Smooth muscle cell (in vitro differentiated cells): ENCODE data around the gene APLF. TPM values are rescaled to one million over a fixed set of nuclear protein-coding genes. Genes with fewer than 3 reads are reported as not detected.

Experiments used
- DNase-seq: peaks from one replicate; lab custom pipeline; 2025; ENCODE audit not compliant: unreplicated experiment; lab: John Stamatoyannopoulos, UW
- H2AFZ ChIP-seq: fragments of 200-600 bp; sonication (generic); 2 replicates; pipeline ENCODE4 v1.6.0; 2016; ENCODE audit warnings: antibody characterized with exemption, low read depth, mild to moderate bottlenecking
- H3F3A ChIP-seq: fragments of 200-600 bp; sonication (generic); 2 replicates; pipeline ENCODE4 v1.6.0; 2017; ENCODE audit warnings: antibody characterized with exemption, low read depth
- H3K27ac ChIP-seq: fragments of 200-600 bp; sonication (generic); 2 replicates; pipeline ENCODE4 v1.5.1; 2016; ENCODE audit warnings: low read depth, mild to moderate bottlenecking
- H3K27me3 ChIP-seq: fragments of 200-600 bp; sonication (generic); 2 replicates; pipeline ENCODE4 v1.6.1; 2016; ENCODE audit warnings: low read depth, mild to moderate bottlenecking
- H3K36me3 ChIP-seq: fragments of 200-600 bp; sonication (generic); 2 replicates; pipeline ENCODE4 v1.5.1; 2016; ENCODE audit warnings: low read depth
- H3K4me1 ChIP-seq: fragments of 200-600 bp; sonication (generic); 2 replicates; pipeline ENCODE4 v1.5.1; 2016; ENCODE audit warnings: low read depth
- H3K4me2 ChIP-seq: fragments of 200-600 bp; sonication (generic); 2 replicates; pipeline ENCODE4 v1.6.0; 2016; ENCODE audit warnings: mild to moderate bottlenecking
- H3K4me3 ChIP-seq: fragments of 200-600 bp; sonication (generic); 2 replicates; pipeline ENCODE4 v1.5.1; 2016; ENCODE audit warnings: mild to moderate bottlenecking
- H3K79me2 ChIP-seq: fragments of 200-600 bp; sonication (generic); 2 replicates; pipeline ENCODE4 v1.6.0; 2016; ENCODE audit warnings: low read depth, mild to moderate bottlenecking
- H3K9ac ChIP-seq: fragments of 200-600 bp; sonication (generic); 2 replicates; pipeline ENCODE4 v1.6.0; 2016; ENCODE audit warnings: low read depth
- H3K9me3 ChIP-seq: fragments of 200-600 bp; sonication (generic); replicated peaks from 2 replicates; pipeline ENCODE4 v1.5.1; 2016; ENCODE audit warnings: low read depth
- H4K20me1 ChIP-seq: fragments of 200-600 bp; sonication (generic); 2 replicates; pipeline ENCODE4 v1.6.0; 2016; ENCODE audit warnings: low read depth
- WGBS: methylation state at CpG from one replicate; pipeline ENCODE4 v1.1.7; 2016; ENCODE audit warnings: low lambda C conversion rate; 5-methylcytosine and 5-hydroxymethylcytosine counted together
- polyA plus RNA-seq: library from polyadenylated mRNA; unstranded; fragments of >200 nt; fragmentation: Nextera tagmentation; extraction: Ambion mirVana; gene quantifications from 2 replicates; pipeline ENCODE4 v1.2.1, GENCODE V29; 2016
- total RNA-seq: library from RNA; depleted of rRNA; stranded (reverse); fragments of >200 nt; gene quantifications from 2 replicates; pipeline ENCODE4 v1.2.3, GENCODE V29; 2014
- TF ChIP-seq, protein P1 (sequence below): fragments of 200-600 bp; sonication (generic); IDR thresholded peaks from 2 replicates; pipeline ENCODE4 v1.5.1; 2017; ENCODE audit warnings: borderline replicate concordance, mild to moderate bottlenecking, antibody characterized with exemption; ENCODE audit not compliant: insufficient read depth, poor library complexity, severe bottlenecking

APLF gene, protein sequence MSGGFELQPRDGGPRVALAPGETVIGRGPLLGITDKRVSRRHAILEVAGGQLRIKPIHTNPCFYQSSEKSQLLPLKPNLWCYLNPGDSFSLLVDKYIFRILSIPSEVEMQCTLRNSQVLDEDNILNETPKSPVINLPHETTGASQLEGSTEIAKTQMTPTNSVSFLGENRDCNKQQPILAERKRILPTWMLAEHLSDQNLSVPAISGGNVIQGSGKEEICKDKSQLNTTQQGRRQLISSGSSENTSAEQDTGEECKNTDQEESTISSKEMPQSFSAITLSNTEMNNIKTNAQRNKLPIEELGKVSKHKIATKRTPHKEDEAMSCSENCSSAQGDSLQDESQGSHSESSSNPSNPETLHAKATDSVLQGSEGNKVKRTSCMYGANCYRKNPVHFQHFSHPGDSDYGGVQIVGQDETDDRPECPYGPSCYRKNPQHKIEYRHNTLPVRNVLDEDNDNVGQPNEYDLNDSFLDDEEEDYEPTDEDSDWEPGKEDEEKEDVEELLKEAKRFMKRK
- total RNA-seq, result 8.0 and 9.2 TPM in 2 replicates
- polyA plus RNA-seq, result 2.6 and 3.4 TPM in 2 replicates

DNA sequence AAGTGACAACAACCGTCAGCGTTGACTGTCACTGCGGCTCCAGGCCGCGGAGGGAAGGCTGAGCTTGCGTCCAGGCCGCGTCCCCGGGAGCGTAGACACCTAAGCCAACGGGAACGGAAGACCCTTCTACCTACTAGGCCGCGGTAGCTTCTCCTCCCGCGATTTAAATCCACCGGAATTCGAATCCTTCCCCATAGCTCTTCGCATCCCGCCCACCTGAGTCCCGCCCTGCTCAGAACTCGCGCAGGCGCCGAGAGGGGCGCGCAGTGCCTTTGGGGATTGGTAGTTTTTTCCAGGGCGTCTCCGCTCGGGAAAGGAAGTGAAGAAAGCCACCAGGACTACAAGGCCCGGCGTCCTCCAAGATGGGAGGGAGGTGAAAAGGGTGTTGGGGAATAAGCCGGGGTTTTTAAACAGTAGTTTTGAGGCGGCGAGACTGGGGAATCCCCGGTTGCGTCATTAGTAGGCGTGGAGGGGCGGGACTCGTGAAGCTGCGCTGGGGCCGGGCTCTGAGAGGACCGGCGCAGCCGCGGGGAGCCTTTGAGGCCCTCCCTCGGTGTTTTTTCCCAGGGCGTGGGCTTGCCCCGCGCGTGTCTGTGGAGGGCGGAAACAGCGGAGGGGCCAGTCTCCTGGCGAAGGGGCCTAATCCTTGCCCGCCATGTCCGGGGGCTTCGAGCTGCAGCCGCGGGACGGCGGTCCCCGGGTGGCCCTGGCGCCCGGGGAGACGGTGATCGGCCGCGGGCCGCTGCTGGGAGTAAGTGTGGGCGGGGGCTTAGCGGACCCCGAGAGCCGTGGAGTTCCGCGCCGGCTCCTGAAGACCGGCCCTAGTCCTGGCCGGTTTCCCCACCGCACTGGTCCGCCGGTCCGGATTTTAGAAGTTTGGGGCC lies at the start of gene APLF, which contains the start of gene FBXO48:
APLF (plus strand) TSS at position 509 of the 884 bp plus-strand sequence; CDS start at position 656, 147 bp downstream.
FBXO48 (minus strand) TSS at position 218 of the 884 bp plus-strand sequence. CDS start 2,149 bp downstream, outside the sequence.
- peak; percentile 90 for DNase-seq
- Histone ChIP-seq H3K4me3 (peak within 1 kb of the TSS; percentile 94), H3K4me2 (peak within 1 kb of the TSS; percentile 99), H3K9ac (peak within 1 kb of the TSS; percentile 99), H3K79me2 (peaks cover 18% of the 10 kb centered on the region), H3K9me3 (no peaks in the 10 kb centered on the region), H3K27ac (peak within 1 kb of the TSS; percentile 96), H4K20me1 (no peaks in the 10 kb centered on the region), H3K4me1 (peaks cover 10% of the 10 kb centered on the region), H3K36me3 (no peaks in the 10 kb centered on the region), H2AFZ (peak within 1 kb of the TSS; percentile 95), H3F3A (peaks cover 9% of the 10 kb centered on the region), H3K27me3 (no peaks in the 10 kb centered on the region)
- TF ChIP-seq, protein P1, sequence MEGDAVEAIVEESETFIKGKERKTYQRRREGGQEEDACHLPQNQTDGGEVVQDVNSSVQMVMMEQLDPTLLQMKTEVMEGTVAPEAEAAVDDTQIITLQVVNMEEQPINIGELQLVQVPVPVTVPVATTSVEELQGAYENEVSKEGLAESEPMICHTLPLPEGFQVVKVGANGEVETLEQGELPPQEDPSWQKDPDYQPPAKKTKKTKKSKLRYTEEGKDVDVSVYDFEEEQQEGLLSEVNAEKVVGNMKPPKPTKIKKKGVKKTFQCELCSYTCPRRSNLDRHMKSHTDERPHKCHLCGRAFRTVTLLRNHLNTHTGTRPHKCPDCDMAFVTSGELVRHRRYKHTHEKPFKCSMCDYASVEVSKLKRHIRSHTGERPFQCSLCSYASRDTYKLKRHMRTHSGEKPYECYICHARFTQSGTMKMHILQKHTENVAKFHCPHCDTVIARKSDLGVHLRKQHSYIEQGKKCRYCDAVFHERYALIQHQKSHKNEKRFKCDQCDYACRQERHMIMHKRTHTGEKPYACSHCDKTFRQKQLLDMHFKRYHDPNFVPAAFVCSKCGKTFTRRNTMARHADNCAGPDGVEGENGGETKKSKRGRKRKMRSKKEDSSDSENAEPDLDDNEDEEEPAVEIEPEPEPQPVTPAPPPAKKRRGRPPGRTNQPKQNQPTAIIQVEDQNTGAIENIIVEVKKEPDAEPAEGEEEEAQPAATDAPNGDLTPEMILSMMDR, result no peak
- under 1% methylated on average over 80 of the region's 82 CpGs for whole genome bisulfite sequencing

DNA sequence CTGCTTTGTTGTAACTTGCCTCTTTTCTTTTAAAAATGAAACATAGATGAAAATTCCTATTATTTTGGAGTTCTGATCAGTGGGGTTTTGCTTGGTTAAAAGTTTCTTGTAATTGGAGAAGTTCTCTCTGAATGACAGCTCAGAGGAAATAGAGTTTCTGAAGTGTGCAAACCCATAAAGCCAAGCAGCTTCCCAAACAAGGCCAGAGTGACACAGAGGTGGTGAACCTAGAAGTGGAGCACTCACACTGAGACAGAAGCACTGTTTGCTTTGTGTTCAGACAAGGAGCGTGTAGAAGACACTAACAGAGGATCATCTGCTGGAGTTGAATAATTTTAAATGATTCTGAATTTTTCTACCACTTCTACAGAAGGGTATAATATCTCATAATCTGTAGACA lies 49.5 kb upstream of the APLF start:
- TF ChIP-seq, protein P1, result no peak
- WGBS, result 0% methylated on average over 1 of the region's 1 CpG

DNA sequence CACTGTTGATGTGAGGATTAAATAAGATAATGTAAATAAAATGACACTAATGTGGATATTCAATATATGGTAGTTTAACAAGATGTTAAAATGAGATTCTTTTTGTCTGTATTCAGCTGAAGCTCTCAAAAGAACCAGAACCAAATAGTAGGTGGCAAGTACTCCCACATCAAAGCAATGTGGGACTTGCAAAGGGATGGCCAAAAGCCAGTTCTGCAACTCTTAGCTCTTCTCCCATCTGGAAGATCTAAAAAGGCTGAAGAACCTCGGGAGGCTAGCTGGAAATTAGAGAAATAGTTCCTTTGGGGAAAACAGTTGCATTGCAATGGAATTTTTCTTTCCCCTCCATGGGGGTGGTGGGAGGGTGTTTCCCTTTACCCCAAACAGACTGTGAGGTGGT lies 49.0 kb upstream of the APLF start:
- TF ChIP-seq, protein P1, result no peak
- 60% methylated on average over 1 of the region's 1 CpG for WGBS

More for the DNA sequence above, 49.5 kb upstream of the APLF start:
- no peaks in the 10 kb centered on the region for H3K36me3 ChIP-seq
- H3K4me2 ChIP-seq, result no peak overlapping the region
- no peaks in the 10 kb centered on the region for H3K4me1 ChIP-seq
- H3F3A ChIP-seq, result no peaks in the 10 kb centered on the region
- no peaks in the 10 kb centered on the region for H4K20me1 ChIP-seq
- H3K27me3 ChIP-seq, result no peaks in the 10 kb centered on the region
- no peak overlapping the region for H3K27ac ChIP-seq
- H3K9me3 ChIP-seq, result no peaks in the 10 kb centered on the region
- no peak overlapping the region for H3K9ac ChIP-seq
- no peaks in the 10 kb centered on the region for H3K79me2 ChIP-seq
- no peak for DNase-seq
- H3K4me3 ChIP-seq, result no peak overlapping the region
- no peak overlapping the region for H2AFZ ChIP-seq

More for the DNA sequence above, 49.0 kb upstream of the APLF start:
- Histone ChIP-seq H3K4me3 (no peak overlapping the region), H3K27ac (no peak overlapping the region), H2AFZ (no peak overlapping the region), H3K79me2 (no peaks in the 10 kb centered on the region), H3K36me3 (no peaks in the 10 kb centered on the region), H3K4me2 (no peak overlapping the region), H3K27me3 (peaks cover under 1% of the 10 kb centered on the region), H3F3A (no peaks in the 10 kb centered on the region), H3K9ac (no peak overlapping the region), H4K20me1 (no peaks in the 10 kb centered on the region), H3K4me1 (no peaks in the 10 kb centered on the region), H3K9me3 (no peaks in the 10 kb centered on the region)
- no peak for DNase-seq
